GM18505 (cell line): ENCODE results near the gene COL8A2.

Source experiments
- ATAC-seq: cut with Tn5 transposase; IDR thresholded peaks from one replicate; pipeline ENCODE4 v1.9.1; 2021; ENCODE audit not compliant: unreplicated experiment
- POLR2A ChIP-seq: IDR thresholded peaks from 4 replicates; pipeline ENCODE4 v1.6.1; 2011; ENCODE audit warnings: borderline replicate concordance; ENCODE audit not compliant: insufficient read depth, insufficient read length; ENCODE audit errors: extremely low read depth

Gene COL8A2

GRCh38 chr1:36125129-36125991 is at the start of gene COL8A2:
Gene COL8A2 (minus strand): TSS chr1:36125222. CDS start chr1:36100242, 24,980 bp downstream.
- no peak for ATAC-seq
- no peak for TF ChIP-seq POLR2A

- no peak for TF ChIP-seq POLR2A
These were observed 49.7 kb upstream of the COL8A2 start for GRCh38 chr1:36174713-36175112.

GRCh38 chr1:36172983-36173382 is 48.0 kb upstream of the COL8A2 start:
- no peak for ATAC-seq

More at GRCh38 chr1:36174713-36175112, 49.7 kb upstream of the COL8A2 start:
- ATAC-seq: no peak

GRCh38 chr1:36172017-36172747 is 47.2 kb upstream of the COL8A2 start:
- no peak for ATAC-seq
- TF ChIP-seq POLR2A: no peak

More at GRCh38 chr1:36172983-36173382, 48.0 kb upstream of the COL8A2 start:
- no peak for TF ChIP-seq POLR2A

GRCh38 chr1:36170643-36171412 is 45.8 kb upstream of the COL8A2 start:
- no peak for ATAC-seq
- TF ChIP-seq POLR2A: no peak

GRCh38 chr1:36168514-36168913 is 43.5 kb upstream of the COL8A2 start:
- no peak for ATAC-seq
- TF ChIP-seq POLR2A: no peak

- ATAC-seq: no peak
- TF ChIP-seq POLR2A: peak; percentile 18
These were observed 42.2 kb upstream of the COL8A2 start for GRCh38 chr1:36166938-36167905.

GRCh38 chr1:36166136-36166535 is 41.1 kb upstream of the COL8A2 start:
- TF ChIP-seq POLR2A: no peak
- ATAC-seq: no peak

GRCh38 chr1:36165145-36165544 is 40.1 kb upstream of the COL8A2 start:
- ATAC-seq: no peak
- TF ChIP-seq POLR2A: no peak

GRCh38 chr1:36164361-36164760 is 39.3 kb upstream of the COL8A2 start:
- no peak for ATAC-seq
- TF ChIP-seq POLR2A: no peak

- TF ChIP-seq POLR2A: no peak
- no peak for ATAC-seq
These were observed 38.4 kb upstream of the COL8A2 start for GRCh38 chr1:36163426-36163825.

- ATAC-seq: no peak
- no peak for TF ChIP-seq POLR2A
These were observed 37.7 kb upstream of the COL8A2 start for GRCh38 chr1:36162680-36163239.
